HepG2 (cell line): Measurements from ENCODE around the gene FRMD8. TPM values are rescaled to one million over a fixed set of nuclear protein-coding genes. Genes with fewer than 3 reads are reported as not detected.

Experiments
- ATAC-seq: fragments of 200-7000 bp; cut with Tn5 transposase; 3 replicates; pipeline ENCODE4 v1.9.1; 2020; ENCODE audit warnings: mild to moderate bottlenecking, moderate library complexity
- BruUV-seq: library from RNA; stranded (reverse); fragments of 400-500 nt; replicated peaks from 2 replicates; lab custom pipeline; 2021; lab: Mats Ljungman, UMichigan
- CTCF ChIA-PET: fragments of 300-600 bp; formaldehyde crosslinking; extraction: SDS; loops from one replicate; lab custom pipeline; 2021; ENCODE audit warnings: low total read pairs, inconsistent platforms, low intra/inter-chr PET ratio; lab: Yijun Ruan, JAX
- POLR2A ChIA-PET: fragments of 350-600 bp; sonication (Branson Sonifier 250); formaldehyde crosslinking; loops from one replicate; lab custom pipeline; 2020; ENCODE audit warnings: antibody characterized with exemption, inconsistent platforms; lab: Yijun Ruan, JAX
- DNase-seq: peaks from one replicate; pipeline ENCODE4 v3.0.0-alpha.2; 2015; ENCODE audit warnings: low spot score
- FAIRE-seq: peaks from 3 replicates; lab custom pipeline; 2011; peaks lifted over from hg19 to GRCh38; lab: Jason Lieb, UNC
- H2AFZ ChIP-seq: one replicate; pipeline ENCODE4 v1.6.1; 2011; ENCODE audit warnings: low read length, inconsistent platforms
- H3K27ac ChIP-seq: fragments of 300-600 bp; 3 replicates; pipeline ENCODE4 v1.8.0; 2011; ENCODE audit warnings: mixed run types, mild to moderate bottlenecking, mixed read lengths, low read length, inconsistent platforms; ENCODE audit not compliant: insufficient read depth; ENCODE audit errors: extremely low read length
- H3K27me3 ChIP-seq, 2 experiments: fragments of 200-600 bp in 1 of 2; 2 replicates in 1 of 2; 3 replicates in 1 of 2; pipeline versions ENCODE4 v1.6.0 to v1.8.0; 2011; ENCODE audit warnings: low read length in 2 of 2, mild to moderate bottlenecking in 2 of 2, moderate library complexity in 2 of 2, inconsistent platforms in 1 of 2; ENCODE audit not compliant: insufficient read depth in 2 of 2, control insufficient read depth in 1 of 2
- H3K36me3 ChIP-seq, 2 experiments: fragments of 200-600 bp in 1 of 2; replicated peaks in 1 of 2; 2 replicates in 1 of 2; 3 replicates in 1 of 2; pipeline versions ENCODE4 v1.5.1 to v1.8.0; 2011; ENCODE audit warnings: low read length in 2 of 2, inconsistent platforms in 1 of 2; ENCODE audit not compliant: insufficient read depth in 2 of 2, control insufficient read depth in 1 of 2
- H3K4me1 ChIP-seq: 2 replicates; pipeline ENCODE4 v1.5.1; 2012; ENCODE audit warnings: low read length, inconsistent platforms; ENCODE audit not compliant: insufficient read depth
- H3K4me2 ChIP-seq: 2 replicates; pipeline ENCODE4 v1.6.0; 2011; ENCODE audit warnings: low read depth, low read length, inconsistent platforms
- H3K4me3 ChIP-seq, 3 experiments: fragments of 200-600 bp in 1 of 3; sonication (generic), shearing (Covaris generic) in 1 of 3; replicated peaks in 1 of 3; 2 replicates each; pipeline ENCODE4 v1.5.1; 2011 to 2016; ENCODE audit warnings: low read length in 3 of 3, inconsistent platforms in 2 of 3, low read depth in 2 of 3, mild to moderate bottlenecking in 2 of 3, control low read depth in 1 of 3, mixed read lengths in 1 of 3; ENCODE audit not compliant: insufficient read depth in 1 of 3
- H3K79me2 ChIP-seq: one replicate; pipeline ENCODE4 v1.6.1; 2011; ENCODE audit warnings: low read length, inconsistent platforms; ENCODE audit not compliant: insufficient read depth
- H3K9ac ChIP-seq: 2 replicates; pipeline ENCODE4 v1.6.0; 2011; ENCODE audit warnings: mild to moderate bottlenecking, low read depth, low read length, inconsistent platforms; ENCODE audit not compliant: insufficient read depth
- H3K9me3 ChIP-seq: 2 replicates; pipeline ENCODE4 v1.5.1; 2012; ENCODE audit warnings: mild to moderate bottlenecking, low read length
- H4K20me1 ChIP-seq: 2 replicates; pipeline ENCODE4 v1.6.0; 2011; ENCODE audit warnings: inconsistent platforms, mild to moderate bottlenecking, low read length, moderate library complexity; ENCODE audit not compliant: insufficient read depth
- DMAP1 ChIP-seq: IDR thresholded peaks from 2 replicates; pipeline ENCODE4 v1.6.1; 2016
- MYC ChIP-seq: sonication (generic); formaldehyde crosslinking; IDR thresholded peaks from 2 replicates; pipeline ENCODE4 v1.9.0; 2021; ENCODE audit warnings: missing genetic modification reagents, borderline replicate concordance
- SP5 ChIP-seq: IDR thresholded peaks from 2 replicates; pipeline ENCODE4 v1.6.1; 2016; ENCODE audit warnings: low read depth, borderline replicate concordance
- ZC3H4 ChIP-seq: sonication (generic); formaldehyde crosslinking; IDR thresholded peaks from 2 replicates; pipeline ENCODE4 v1.4.0; 2020; ENCODE audit warnings: missing genetic modification reagents, borderline replicate concordance
- ZFX ChIP-seq: sonication (generic); formaldehyde crosslinking; IDR thresholded peaks from 2 replicates; pipeline ENCODE4 v1.4.0; 2020; ENCODE audit warnings: mild to moderate bottlenecking, low read depth, missing genetic modification reagents, moderate library complexity
- ZNF138 ChIP-seq: sonication (generic); formaldehyde crosslinking; IDR thresholded peaks from 2 replicates; pipeline ENCODE4 v1.5.0; 2020; ENCODE audit warnings: mild to moderate bottlenecking, low read depth, missing genetic modification reagents
- ZNF414 ChIP-seq: sonication (generic); formaldehyde crosslinking; IDR thresholded peaks from 2 replicates; pipeline ENCODE4 v1.5.0; 2020; ENCODE audit warnings: missing genetic modification reagents
- ZNF558 ChIP-seq: sonication (generic); formaldehyde crosslinking; IDR thresholded peaks from 2 replicates; pipeline ENCODE4 v1.9.0; 2022; ENCODE audit warnings: mild to moderate bottlenecking, missing genetic modification reagents, borderline replicate concordance
- ZNF710 ChIP-seq: sonication (generic); formaldehyde crosslinking; IDR thresholded peaks from 2 replicates; pipeline ENCODE4 v1.5.0; 2020; ENCODE audit warnings: mild to moderate bottlenecking, missing genetic modification reagents, borderline replicate concordance
- WGBS: methylation state at CpG from one replicate; pipeline ENCODE4 v1.1.6; 2017; ENCODE audit warnings: low lambda C conversion rate; 5-methylcytosine and 5-hydroxymethylcytosine counted together
- in situ Hi-C: cut with HindIII; loops from 2 replicates; pipeline ENCODE4 v1.10.0; 2017; ENCODE audit warnings: low pct_unique_long_range_greater_than_20kb; ENCODE audit not compliant: extremely low pct_ligation_motif_present
- intact Hi-C: fragments of 100-400 bp; cut with micrococcal nuclease; formaldehyde crosslinking; loops from one replicate; pipeline ENCODE4 v1.10.0; 2022; ENCODE audit not compliant: unreplicated experiment
- polyA plus RNA-seq, 8 experiments: library from polyadenylated mRNA; depleted of rRNA in 3 of 8; stranded (reverse) in 7 of 8; unstranded in 1 of 8; fragments of >200 nt; fragmentation: Illumina TruSeq in 4 of 8; extraction: Trizol in 4 of 8; gene quantifications; 2 replicates each; pipeline versions ENCODE4 v1.2.1 to v1.2.3, GENCODE V29; 2011 to 2016; ENCODE audit warnings: low read depth in 4 of 8, missing spikeins in 1 of 8, mixed read lengths in 1 of 8; ENCODE audit not compliant: insufficient read depth in 1 of 8
- total RNA-seq, 5 experiments: library from RNA; depleted of rRNA; stranded (reverse); fragments of >200 nt; fragmentation: Illumina TruSeq; extraction: Trizol; gene quantifications; 2 replicates each; pipeline ENCODE4 v1.2.3, GENCODE V29; 2016; ENCODE audit warnings: low read depth in 1 of 5
- TF ChIP-seq, protein P1 (sequence below): sonication (generic); formaldehyde crosslinking; IDR thresholded peaks from 2 replicates; pipeline ENCODE4 v1.8.0; 2023; ENCODE audit warnings: mild to moderate bottlenecking, missing genetic modification reagents
- TF ChIP-seq, protein P2 (sequence below): IDR thresholded peaks from 2 replicates; pipeline ENCODE4 v1.6.1; 2012; ENCODE audit warnings: low read length, improper control_type of control experiment
- TF ChIP-seq, protein P3 (sequence below): sonication (generic); formaldehyde crosslinking; IDR thresholded peaks from 2 replicates; pipeline ENCODE4 v1.5.1; 2020; ENCODE audit warnings: mild to moderate bottlenecking, missing genetic modification reagents

The FRMD8 gene
- total and polyA plus RNA-seq, 2 of the 13 experiments (the other 11 are each of a cell fraction or from before 2014, with no cell fraction given) = 5.8 to 20.6 TPM

DNA sequence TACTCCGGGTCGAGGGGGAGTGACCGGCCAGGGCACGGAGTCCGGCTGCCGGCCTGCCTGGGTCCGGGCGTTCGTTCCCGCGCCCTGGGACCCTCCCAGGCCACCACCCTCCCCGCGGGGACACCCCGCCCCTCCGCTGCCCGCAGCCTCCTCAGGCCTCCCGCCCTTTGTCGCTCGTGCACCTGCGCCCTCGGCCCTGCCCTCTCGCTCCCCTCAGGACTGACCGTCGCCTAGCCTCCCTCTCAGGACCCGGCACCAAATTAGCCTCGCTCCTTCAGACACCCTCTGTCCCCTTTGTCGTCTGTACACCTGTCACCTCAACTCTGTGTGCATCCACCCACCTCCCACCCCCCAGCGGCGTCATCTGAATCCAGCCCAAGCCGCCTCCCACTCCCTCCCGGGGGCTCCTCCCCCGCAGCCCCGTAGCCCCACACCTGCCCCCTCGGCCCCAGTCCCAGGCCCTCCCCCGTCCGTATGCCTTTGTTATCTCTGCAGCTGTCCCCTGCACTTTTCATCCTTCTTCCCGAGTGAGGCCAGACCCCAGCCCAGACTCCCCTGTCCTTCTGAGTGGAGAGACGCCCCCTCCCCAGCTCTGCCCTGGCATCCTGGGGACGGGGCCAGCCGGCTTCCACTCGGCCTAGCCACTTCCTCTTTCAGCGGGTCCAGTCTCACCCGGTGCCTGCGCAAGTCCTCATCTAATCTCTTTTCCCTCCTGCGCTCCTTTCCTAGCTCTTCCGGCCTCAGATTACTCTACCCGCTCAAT, 31.2 kb upstream of the FRMD8 start:
- peak overlapping the region; percentile 83 for H3K4me2 ChIP-seq
- no peak overlapping the region for H2AFZ ChIP-seq
- BruUV-seq = no TSS peak
- intact Hi-C loops (no loop called here), in situ Hi-C loops (no loop called here)
- peak; percentile 15 for DNase-seq
- H3K27me3 ChIP-seq = no peaks in the 10 kb centered on the region
- peaks cover 50% of the 10 kb centered on the region for H3K4me1 ChIP-seq
- ATAC-seq = peak; percentile 22
- H3K36me3 ChIP-seq = peaks cover 12 to 14% of the 10 kb centered on the region in 2 experiments; a peak in 3 of 5 replicates
- 27% methylated on average over 26 of the region's 47 CpGs for WGBS
- H3K4me3 ChIP-seq = peak overlapping the region; percentile 70 to 82 (median 77)
- H3K79me2 ChIP-seq = no peaks in the 10 kb centered on the region
- no peak for FAIRE-seq
- no peaks in the 10 kb centered on the region for H3K9me3 ChIP-seq
- ChIA-PET POLR2A (interaction anchor here (3.3 to 6.3 kb wide), 3 partner anchors 16 to 143 kb away, joined by 20 to 87 read pairs (median 32); partner anchors contain the start of gene MALAT1), CTCF (no interaction called here)
- H3K9ac ChIP-seq = peak overlapping the region; percentile 73
- H3K27ac ChIP-seq = peak overlapping the region; percentile 64
- no peaks in the 10 kb centered on the region for H4K20me1 ChIP-seq
- peak; percentile 18; the same call in 1 of the 2 replicates for TF ChIP-seq MYC (CRISPR knock-in tag)
- TF ChIP-seq, protein P1, sequence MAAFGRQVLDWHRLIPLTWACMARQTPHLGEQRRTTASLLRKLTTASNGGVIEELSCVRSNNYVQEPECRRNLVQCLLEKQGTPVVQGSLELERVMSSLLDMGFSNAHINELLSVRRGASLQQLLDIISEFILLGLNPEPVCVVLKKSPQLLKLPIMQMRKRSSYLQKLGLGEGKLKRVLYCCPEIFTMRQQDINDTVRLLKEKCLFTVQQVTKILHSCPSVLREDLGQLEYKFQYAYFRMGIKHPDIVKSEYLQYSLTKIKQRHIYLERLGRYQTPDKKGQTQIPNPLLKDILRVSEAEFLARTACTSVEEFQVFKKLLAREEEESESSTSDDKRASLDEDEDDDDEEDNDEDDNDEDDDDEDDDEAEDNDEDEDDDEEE (CRISPR knock-in tag) = no peak
- TF ChIP-seq ZC3H4 (CRISPR knock-in tag) = no peak
- TF ChIP-seq, protein P2, sequence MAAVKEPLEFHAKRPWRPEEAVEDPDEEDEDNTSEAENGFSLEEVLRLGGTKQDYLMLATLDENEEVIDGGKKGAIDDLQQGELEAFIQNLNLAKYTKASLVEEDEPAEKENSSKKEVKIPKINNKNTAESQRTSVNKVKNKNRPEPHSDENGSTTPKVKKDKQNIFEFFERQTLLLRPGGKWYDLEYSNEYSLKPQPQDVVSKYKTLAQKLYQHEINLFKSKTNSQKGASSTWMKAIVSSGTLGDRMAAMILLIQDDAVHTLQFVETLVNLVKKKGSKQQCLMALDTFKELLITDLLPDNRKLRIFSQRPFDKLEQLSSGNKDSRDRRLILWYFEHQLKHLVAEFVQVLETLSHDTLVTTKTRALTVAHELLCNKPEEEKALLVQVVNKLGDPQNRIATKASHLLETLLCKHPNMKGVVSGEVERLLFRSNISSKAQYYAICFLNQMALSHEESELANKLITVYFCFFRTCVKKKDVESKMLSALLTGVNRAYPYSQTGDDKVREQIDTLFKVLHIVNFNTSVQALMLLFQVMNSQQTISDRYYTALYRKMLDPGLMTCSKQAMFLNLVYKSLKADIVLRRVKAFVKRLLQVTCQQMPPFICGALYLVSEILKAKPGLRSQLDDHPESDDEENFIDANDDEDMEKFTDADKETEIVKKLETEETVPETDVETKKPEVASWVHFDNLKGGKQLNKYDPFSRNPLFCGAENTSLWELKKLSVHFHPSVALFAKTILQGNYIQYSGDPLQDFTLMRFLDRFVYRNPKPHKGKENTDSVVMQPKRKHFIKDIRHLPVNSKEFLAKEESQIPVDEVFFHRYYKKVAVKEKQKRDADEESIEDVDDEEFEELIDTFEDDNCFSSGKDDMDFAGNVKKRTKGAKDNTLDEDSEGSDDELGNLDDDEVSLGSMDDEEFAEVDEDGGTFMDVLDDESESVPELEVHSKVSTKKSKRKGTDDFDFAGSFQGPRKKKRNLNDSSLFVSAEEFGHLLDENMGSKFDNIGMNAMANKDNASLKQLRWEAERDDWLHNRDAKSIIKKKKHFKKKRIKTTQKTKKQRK = no peak
- TF ChIP-seq DMAP1 = no peak
- peak; percentile 40 for TF ChIP-seq ZFX
- TF ChIP-seq, protein P3, sequence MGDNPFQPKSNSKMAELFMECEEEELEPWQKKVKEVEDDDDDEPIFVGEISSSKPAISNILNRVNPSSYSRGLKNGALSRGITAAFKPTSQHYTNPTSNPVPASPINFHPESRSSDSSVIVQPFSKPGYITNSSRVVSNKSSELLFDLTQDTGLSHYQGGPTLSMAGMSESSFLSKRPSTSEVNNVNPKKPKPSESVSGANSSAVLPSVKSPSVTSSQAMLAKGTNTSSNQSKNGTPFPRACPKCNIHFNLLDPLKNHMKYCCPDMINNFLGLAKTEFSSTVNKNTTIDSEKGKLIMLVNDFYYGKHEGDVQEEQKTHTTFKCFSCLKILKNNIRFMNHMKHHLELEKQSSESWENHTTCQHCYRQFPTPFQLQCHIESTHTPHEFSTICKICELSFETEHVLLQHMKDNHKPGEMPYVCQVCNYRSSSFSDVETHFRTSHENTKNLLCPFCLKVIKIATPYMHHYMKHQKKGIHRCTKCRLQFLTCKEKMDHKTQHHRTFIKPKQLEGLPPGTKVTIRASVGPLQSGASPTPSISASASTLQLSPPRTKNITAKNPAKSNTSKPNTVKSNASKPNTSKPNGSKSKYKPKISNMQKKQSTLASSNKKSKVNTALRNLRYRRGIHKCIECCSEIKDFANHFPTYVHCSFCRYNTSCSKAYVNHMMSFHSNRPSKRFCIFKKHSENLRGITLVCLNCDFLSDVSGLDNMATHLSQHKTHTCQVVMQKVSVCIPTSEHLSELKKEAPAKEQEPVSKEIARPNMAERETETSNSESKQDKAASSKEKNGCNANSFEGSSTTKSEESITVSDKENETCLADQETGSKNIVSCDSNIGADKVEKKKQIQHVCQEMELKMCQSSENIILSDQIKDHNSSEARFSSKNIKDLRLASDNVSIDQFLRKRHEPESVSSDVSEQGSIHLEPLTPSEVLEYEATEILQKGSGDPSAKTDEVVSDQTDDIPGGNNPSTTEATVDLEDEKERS = no peak
- no peak for TF ChIP-seq SP5
- no peak for TF ChIP-seq ZNF558 (CRISPR knock-in tag)
- TF ChIP-seq ZNF138 = no peak
- no peak for TF ChIP-seq ZNF414 (CRISPR knock-in tag)
- no peak for TF ChIP-seq ZNF710 (CRISPR knock-in tag)
